Pancreas (tissue), 10 donors: ENCODE data around the gene BANP. TPM values are rescaled to one million over a fixed set of nuclear protein-coding genes. Genes with fewer than 3 reads are reported as not detected.

ENCODE experiments used
- ATAC-seq, 4 donors: fragments of 200-7000 bp; cut with Tn5 transposase; one replicate each; pipeline versions ENCODE4 v1.8.0 to v1.9.1; 2020; ENCODE audit warnings: mild to moderate bottlenecking in 4 of 4, moderate library complexity in 4 of 4
- DNase-seq, 6 donors: peaks; one replicate each; pipeline ENCODE4 v3.0.0-alpha.2; 2020
- FAIRE-seq: peaks from 2 replicates; lab custom pipeline; 2012; peaks lifted over from hg19 to GRCh38; lab: Jason Lieb, UNC
- H3K27ac ChIP-seq, 4 donors: fragments of 200-600 bp; sonication (generic); 1 replicate in 3 of 4; 2 replicates in 1 of 4; pipeline versions ENCODE4 v1.5.0 to v1.8.0; 2020
- H3K27me3 ChIP-seq, 4 donors: fragments of 200-600 bp; one replicate each; pipeline ENCODE4 v1.8.0; 2021
- H3K36me3 ChIP-seq, 3 donors: fragments of 200-600 bp; sonication (generic) in 1 of 3; one replicate each; pipeline versions ENCODE4 v1.5.0 to v1.8.0; 2020 to 2021
- H3K4me1 ChIP-seq, 3 donors: fragments of 200-600 bp; one replicate each; pipeline ENCODE4 v1.8.0; 2021
- H3K4me3 ChIP-seq, 4 donors: fragments of 200-600 bp; sonication (generic) in 2 of 4; one replicate each; pipeline versions ENCODE4 v1.5.0 to v1.8.0; 2020 to 2021
- H3K9me3 ChIP-seq, 4 donors: fragments of 200-600 bp; one replicate each; pipeline ENCODE4 v1.8.0; 2021
- CTCF ChIP-seq, 4 donors: fragments of 200-600 bp; sonication (generic) in 3 of 4; IDR thresholded peaks; one replicate each; pipeline versions ENCODE4 v1.5.0 to v1.8.0; 2021; ENCODE audit warnings: antibody characterized with exemption in 4 of 4
- WGBS, 2 donors: extraction: QIAGEN DNeasy Blood & Tissue Kit; methylation state at CpG; one replicate each; pipeline ENCODE4 v1.1.7; 2013; 5-methylcytosine and 5-hydroxymethylcytosine counted together
- intact Hi-C, 3 donors: fragments of 100-400 bp; cut with DNase I; formaldehyde crosslinking; loops; one replicate each; pipeline versions ENCODE4 v1.11.1 to v1.14.2; 2022
- polyA plus RNA-seq, 2 donors: library from polyadenylated mRNA; stranded (reverse); fragments of 200-250 nt; gene quantifications; one replicate each; pipeline ENCODE4 v1.2.3, GENCODE V29; 2013
- total RNA-seq, 6 donors: library from RNA; stranded (reverse); fragmentation: NEBNext Ultra II Directional in 4 of 6; extraction: Animal tissue kit (Norgen Biotek cat#: 25700) in 4 of 6; gene quantifications; one replicate each; pipeline versions ENCODE4 v1.2.1 to v1.2.4, GENCODE V29; 2021 to 2023
- donor health status: healthy with polysubstance abuse.
- donor health status: DM: no; HTN: no; CAD: no; lungs with moderate emphysema.
- donor health status: DM: no; HTN: no; CAD: no.
- donor health status: control.
- donor health status: control.
- donor health status: Bipolar disorder and iron deficiency.
- donor health status: DM: yes; HTN: yes; CAD: no.
- donor health status: DM: no; HTN: no; CAD: no.
- donor health status: DM: no; HTN: no; CAD: no.
- donor health status: DM: yes; HTN: yes; CAD: no.

BANP gene
- total and polyA plus RNA-seq, 8 donors: 6.1 to 17.8 (median 13.4) TPM

DNA sequence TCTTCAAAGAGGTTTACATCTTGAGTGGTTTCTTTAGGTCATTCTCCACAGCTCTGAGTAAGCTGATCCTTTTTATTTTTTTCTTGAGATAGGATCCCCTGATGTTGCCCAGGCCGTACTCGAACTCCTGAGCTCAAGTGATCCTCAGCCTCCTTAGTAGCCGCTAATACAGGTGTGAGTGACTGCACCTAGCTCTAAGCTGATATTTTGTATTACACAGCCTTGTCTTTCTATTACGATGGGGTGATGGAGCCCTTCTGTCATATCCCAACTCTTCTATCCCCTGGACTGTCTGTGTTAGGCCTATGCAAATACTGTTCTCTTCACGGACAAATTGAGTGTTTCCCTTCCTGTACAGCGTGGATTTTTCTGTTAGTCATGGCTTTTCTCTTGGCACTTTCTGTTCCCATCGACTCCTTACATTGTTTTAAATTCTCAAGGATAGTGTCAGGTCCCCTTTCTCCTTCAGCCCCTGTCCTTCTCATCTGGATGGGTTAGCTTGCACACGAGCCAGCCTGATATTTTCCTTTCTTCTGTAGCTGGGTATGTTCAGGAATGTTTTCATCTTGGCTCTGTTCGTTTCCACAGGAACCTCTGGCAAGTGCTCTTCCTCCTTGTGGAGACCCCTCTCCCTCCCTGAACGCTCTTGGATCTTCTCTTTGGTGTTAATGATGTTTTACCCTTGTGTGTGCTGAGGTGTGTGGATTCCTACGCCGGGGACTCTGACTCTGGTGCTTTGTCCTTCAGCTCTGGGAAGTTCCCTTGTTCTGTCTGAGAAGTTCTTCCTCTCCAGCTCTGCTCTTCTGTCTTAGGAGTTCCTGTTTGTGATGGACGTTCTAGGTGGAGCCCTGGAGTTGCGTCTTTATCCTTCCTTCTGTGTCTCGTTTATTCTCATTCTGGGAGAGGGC is 2.3 kb downstream of the BANP start:
- DNase-seq: peak in 2 of 6 donors; percentile 2 to 8
- H3K36me3 ChIP-seq: no peaks in the 10 kb centered on the region
- intact Hi-C loops: no loop called here
- no peaks in the 10 kb centered on the region for H3K9me3 ChIP-seq
- peaks cover 0 to 31% (median 7%) of the 10 kb centered on the region in 3 donors for H3K4me1 ChIP-seq
- no peak for ATAC-seq
- TF ChIP-seq CTCF (IDR thresholded peaks at IDR 0.05): no peak
- FAIRE-seq: no peak
- WGBS, 2 donors: 70% methylated on average over 15 of the region's 15 CpGs
- no peaks in the 10 kb centered on the region for H3K27me3 ChIP-seq
- no peak overlapping the region for H3K4me3 ChIP-seq
- peak overlapping the region in 3 of 4 donors; percentile 45 to 90 (median 74) for H3K27ac ChIP-seq

- Histone ChIP-seq H3K27ac (peak overlapping the region; percentile 12 to 90 (median 60)), H3K9me3 (no peaks in the 10 kb centered on the region), H3K4me3 (no peak overlapping the region), H3K27me3 (no peaks in the 10 kb centered on the region), H3K4me1 (peaks cover 0 to 31% (median 7%) of the 10 kb centered on the region in 3 donors), H3K36me3 (no peaks in the 10 kb centered on the region)
- FAIRE-seq (no peak), ATAC-seq (no peak), DNase-seq (peak in 2 of 6 donors; percentile 40 to 58)
- intact Hi-C loops: no loop called here
- 66% methylated on average over 14 of the region's 14 CpGs for WGBS, 2 donors
- TF ChIP-seq CTCF (IDR thresholded peaks at IDR 0.05): no peak
Observed at GRCh38 chr16:87954361-87954760, 3.1 kb downstream of the BANP start.

- peak in 5 of 6 donors; percentile 49 to 85 (median 73) for DNase-seq
- peaks cover 0 to 31% (median 7%) of the 10 kb centered on the region in 3 donors for H3K4me1 ChIP-seq
- H3K27ac ChIP-seq: peak overlapping the region; percentile 24 to 90 (median 60)
Observed at GRCh38 chr16:87954826-87955225, 3.6 kb downstream of the BANP start.

GRCh38 chr16:87955302-87956097 is 4.3 kb downstream of the BANP start:
- no peak for FAIRE-seq
- Histone ChIP-seq H3K27ac (peak overlapping the region in 3 of 4 donors; percentile 24 to 90 (median 74)), H3K4me1 (peaks cover 0 to 31% (median 7%) of the 10 kb centered on the region in 3 donors), H3K4me3 (no peak overlapping the region), H3K9me3 (no peaks in the 10 kb centered on the region), H3K36me3 (no peaks in the 10 kb centered on the region), H3K27me3 (no peaks in the 10 kb centered on the region)
- no peak for TF ChIP-seq CTCF (IDR thresholded peaks at IDR 0.05)
- 79 to 82% methylated on average over 18 of the region's 18 CpGs for WGBS, 2 donors
- DNase-seq: peak in 1 of 6 donors; percentile 36
- intact Hi-C loops: no loop called here
- no peak for ATAC-seq

More at GRCh38 chr16:87954826-87955225, 3.6 kb downstream of the BANP start:
- Histone ChIP-seq H3K27me3 (no peaks in the 10 kb centered on the region), H3K9me3 (no peaks in the 10 kb centered on the region), H3K4me3 (no peak overlapping the region), H3K36me3 (no peaks in the 10 kb centered on the region)
- FAIRE-seq (no peak), ATAC-seq (no peak)
- intact Hi-C loops: no loop called here
- TF ChIP-seq CTCF (IDR thresholded peaks at IDR 0.05): no peak
- WGBS, 2 donors: 29 to 38% methylated on average over 15 of the region's 15 CpGs
